ENCODE results near the gene CTSF.
A peak's percentile ranks its signal among the peaks of the same experiment; 100 is the strongest.
"Not testable (repeated sequence)": the region's sequence is repeated elsewhere in the genome, so short reads cannot be mapped to it uniquely, and the experiment has no call there.

The CTSF gene

DNA sequence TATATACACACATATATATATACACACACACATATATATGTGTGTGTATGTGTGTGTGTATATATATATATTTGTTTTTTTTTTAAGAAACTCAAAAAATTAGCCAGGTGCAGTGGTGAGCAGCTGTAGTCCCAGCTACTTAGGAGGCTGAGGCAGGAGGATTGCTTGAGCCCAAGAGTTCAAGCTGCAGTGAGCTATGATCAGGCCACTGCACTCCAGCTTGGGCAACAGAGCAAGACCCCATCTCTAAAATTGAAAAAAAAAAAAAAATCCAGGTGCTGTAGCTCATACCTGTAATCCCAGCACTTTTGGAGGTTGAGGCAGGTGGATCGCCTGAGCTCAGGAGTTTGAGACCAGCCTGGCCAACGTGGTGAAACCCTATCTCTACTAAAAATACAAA lies 20.9 kb upstream of the CTSF start:
- DNase-seq = not testable (repeated sequence)

DNA sequence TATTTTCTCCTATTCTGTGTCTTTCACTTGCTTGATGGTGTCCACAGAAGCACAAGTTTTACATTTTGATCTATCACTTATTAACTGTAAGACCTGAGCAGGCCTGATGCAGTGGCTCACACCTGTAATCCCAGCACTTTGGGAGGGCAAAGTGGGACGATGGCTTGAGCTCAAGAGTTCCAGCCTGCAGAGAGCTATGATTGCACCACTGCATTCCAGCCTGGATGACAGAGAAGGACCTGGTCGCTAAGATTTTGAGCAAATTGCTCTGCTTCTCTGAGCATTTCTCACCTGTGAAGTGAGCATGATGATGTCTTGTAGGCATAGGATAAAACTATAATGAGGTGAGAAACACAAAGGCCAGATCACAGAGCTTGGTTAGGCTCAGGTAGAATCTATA lies 17.7 kb upstream of the CTSF start:
- DNase-seq = no peak

DNA sequence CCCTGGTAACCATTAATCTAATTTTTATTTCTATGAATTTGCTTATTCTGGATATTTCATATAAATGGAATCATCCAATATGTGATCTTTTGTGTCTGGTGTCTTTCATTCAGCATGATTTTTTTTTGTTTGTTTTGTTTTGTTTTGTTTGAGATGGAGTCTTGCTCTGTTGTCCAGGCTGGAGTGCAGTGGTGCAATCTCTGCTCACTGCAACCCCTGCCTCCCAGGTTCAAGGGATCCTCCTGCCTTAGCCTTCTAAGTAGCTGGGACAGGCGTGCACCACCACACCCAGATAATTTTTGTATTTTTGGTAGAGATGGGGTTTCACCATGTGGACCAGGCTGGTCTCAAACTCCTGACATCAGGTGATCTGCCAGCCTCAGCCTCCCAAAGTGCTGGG lies 17.0 kb upstream of the CTSF start:
- DNase-seq = not testable (repeated sequence)

DNA sequence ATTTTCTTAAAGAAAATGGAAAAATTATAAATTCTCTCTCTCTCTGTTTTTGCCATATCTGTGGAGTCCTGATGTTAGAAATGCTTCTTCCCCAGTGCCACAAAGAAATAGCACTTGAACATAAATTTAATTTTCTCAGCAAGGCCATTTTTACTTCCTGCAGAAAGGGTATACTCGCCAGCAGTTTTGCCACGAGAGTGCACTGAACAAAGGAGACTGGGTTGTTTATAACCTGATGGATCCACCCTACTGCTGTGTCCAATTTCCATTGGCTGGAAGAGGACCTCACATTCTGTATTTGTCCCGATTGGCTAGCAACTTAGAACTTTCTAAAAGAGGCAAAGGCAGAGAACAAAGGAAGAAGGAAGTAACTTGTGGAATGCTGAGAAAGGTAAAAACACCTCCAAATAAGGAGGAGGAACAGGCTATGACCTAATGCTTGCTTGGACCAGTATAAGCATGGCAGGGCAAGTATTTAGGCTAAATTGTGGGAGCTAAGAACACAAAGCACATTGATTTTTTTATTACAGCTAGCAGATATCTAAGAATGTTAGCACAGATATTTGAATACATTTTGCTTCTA lies 14.2 kb upstream of the CTSF start:
- DNase-seq = not testable (repeated sequence)

DNA sequence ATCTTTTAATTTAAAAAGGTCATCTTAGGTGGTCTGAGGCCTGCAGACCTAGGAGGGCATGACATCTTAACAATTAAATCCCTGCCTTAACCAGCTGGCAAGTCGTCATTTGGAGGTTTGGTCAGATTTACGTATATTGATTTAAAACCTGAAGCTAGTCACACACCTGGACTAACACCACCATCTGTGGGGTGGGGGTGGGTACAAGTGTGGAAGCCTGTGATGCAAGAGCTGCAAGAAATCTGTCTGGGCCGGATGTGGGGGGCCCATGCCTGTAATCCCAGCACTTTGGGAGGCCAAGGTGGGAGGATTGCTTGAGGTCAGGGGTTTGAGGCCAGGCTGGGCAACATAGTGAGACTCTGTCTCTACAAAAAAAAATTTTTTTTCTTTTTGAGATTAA lies 12.9 kb upstream of the CTSF start:
- DNase-seq = no peak

DNA sequence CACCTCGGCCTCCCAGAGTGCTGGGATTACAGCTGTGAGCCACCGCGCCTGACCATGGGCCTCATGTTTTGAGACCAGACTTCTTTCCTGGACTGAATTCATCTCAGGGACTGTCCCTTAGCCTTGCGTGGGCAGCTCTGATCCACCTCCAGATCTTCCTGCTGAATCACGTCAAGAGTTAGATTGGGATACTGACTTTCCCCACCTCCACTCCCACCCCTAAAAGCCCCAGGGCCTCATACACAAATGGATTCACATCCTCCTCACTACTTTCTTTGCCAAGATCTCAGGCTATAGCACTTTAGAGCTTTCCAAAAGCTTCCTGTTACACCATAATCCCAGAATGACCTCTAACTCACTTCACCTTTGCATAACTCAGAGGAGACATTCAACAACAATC lies 12.4 kb upstream of the CTSF start:
- no peak for DNase-seq

DNA sequence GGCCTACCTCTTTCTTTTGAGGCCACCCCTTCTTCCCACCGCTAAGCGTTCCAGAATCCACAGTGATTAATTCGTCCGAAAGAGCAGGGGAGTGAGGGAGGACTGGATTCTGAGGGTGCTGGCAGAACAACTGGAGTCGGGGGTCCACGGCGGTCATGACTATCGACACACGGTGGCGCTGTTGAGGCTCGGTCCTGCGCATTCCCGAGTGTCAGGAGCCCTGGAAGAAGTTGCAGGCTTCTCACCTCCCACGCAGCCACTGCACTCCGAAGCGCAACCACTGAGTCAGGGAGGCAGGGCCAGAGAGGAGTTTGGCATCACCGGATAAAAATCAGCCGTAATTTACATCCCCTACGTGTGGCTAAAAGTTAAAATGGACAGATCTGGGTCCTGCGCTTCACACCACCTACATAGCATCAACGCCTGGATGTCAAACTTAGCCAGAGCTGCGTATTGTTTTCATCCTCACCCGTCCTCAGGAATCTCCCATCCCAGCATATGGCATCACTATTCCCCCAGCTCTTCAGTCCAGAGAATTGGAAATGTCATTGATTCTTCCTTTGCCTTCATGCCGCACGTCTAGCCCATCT lies 10.7 kb upstream of the CTSF start:
- peak; percentile 48 for DNase-seq

DNA sequence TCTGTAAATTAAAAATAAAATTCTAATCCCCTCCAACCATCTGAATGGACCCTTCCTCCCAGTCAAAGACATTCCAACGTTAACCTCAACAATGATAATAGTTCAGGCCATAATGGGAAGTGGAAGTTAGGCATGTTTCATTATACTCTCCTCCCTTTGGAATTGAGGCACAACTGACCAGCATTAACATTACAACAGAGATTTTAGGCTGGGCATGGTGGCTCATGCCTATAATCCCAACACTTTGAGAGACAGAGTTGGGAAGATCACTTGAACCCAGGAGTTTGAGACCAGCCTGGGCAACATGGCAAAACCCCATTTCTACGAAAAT lies 2.4 kb upstream of the CTSF start:
- no peak for DNase-seq

DNA sequence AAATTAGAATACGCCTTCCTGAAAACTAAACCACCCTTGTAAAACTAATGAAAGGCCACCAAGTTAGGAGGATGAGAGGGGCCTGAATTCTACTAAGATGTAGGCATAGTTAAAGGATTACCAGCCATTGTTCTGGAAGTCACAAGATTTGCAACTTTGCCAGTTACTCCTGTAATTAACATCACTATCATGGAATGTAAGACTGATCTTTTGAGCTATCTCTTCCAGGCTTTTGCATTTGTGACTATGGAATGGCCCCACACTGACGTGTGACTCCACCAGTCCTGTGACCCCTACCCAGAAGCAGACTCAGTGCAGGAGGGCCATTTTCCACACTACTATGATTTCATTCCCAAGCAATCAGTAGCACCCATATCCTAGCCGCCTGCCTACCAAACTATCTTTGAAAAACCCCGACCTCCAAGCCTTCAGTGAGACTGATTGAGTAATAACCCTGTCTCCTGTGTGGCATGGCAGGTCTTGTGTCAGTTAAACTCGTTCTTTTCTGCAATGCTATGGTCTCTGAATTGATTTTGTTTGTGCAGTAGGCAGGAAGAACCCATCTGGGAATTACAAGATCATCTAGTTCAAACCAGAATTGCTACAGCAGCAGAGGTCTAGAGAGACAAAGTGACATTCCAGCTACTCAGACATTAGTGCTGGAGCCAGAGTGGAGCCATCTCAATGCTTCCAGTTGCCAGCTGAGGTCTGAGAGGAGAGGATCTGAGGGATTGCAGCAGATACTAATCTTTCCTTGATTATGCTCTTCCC lies 1.9 kb upstream of the CTSF start:
- no peak for DNase-seq

DNA sequence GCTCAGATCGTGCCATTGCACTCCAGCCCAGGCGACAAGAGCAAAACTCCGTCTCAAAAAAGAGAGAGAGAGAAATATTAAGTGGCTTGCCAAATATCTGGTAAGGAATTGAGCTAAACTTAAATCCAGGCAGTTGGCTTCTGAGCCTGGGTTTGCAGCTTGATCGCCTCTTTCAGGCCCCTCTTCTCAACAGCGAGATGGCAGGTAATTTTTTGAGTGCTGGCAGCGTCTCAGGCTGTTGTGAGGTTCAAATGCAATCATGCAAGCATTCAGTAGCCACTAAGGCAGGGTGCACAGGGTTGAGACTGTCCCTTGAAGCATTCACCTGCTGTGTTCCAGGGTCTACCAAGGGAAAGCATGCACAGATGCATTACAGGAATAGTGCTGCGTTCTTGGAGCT lies 670 bp upstream of the CTSF start:
- DNase-seq = no peak

DNA sequence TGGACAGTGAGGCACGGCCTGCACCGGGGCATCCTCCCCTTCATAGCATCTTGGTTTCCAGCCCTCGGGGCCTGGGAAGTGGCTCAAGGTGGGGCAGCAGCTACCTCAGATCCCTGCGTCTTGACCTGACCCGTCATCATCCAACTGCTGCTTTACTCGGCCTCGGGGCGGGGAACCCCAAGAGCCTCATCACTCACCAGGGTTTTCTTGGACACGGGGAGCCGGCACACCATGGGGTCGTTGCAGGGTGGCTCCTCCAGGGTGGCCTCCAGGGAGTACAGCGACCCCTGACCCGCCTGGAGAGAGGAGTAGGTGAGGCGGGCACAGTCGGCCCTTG lies 651 bp downstream of the CTSF start:
- no peak for DNase-seq

DNA sequence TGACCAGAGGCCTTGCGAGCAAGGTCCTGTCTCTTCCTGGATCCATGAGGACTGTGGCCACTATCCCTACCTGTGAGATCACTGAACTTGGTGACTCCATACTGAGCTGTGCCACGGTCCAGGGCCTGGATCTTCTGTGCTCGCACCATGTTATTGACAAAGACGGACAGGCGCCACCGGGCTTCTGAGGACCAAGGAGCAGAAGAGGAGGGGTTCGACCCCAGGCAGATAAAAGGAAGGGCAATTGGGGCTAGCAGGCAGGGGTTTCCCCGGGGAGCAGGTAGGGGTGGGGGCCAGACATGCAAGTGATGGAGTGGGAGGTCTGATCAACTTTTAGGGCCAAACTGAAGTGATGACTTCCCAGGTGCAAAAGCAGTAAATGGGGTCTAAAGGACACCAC lies 2.2 kb downstream of the CTSF start:
- DNase-seq = no peak

DNA sequence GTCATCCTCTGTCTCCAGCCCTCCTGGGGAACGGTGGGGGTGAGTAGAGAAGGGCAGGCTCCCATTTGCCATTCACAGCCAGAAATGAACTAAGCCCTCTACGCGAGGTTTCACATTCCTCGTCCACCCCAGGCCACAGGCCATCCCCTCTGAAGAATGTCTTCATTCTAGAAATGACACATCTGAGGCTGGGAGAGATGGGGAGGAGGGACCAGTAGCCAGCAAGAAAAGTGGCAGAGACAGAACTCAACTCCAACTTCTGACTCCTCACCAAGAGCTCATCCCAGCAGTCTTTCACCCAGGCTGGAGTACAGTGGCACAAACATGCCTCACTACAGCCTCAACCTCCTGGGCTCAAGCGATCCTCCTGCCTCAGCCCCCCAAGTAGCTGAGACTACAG lies 3.4 kb downstream of the CTSF start:
- no peak for DNase-seq

DNA sequence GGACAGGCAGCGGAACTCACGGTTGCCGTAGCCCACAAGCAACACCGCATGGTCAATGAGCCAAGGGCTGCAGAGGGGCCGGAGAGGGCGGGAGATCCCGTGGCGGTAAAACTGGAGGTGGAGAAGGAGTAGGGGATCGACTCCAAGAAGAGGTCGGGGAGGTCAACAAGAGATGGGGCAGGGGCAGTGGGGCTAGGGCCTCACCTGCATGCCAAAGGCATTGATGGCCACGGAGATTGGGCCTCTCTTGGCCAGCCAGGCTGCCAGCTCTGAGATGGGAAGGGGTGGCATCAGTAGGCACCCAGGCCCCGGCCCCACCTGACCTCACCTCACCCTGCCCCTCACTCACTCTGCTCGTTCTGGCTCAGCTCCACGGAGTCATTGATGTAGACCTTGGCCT lies 3.9 kb downstream of the CTSF start:
- DNase-seq = no peak

DNA sequence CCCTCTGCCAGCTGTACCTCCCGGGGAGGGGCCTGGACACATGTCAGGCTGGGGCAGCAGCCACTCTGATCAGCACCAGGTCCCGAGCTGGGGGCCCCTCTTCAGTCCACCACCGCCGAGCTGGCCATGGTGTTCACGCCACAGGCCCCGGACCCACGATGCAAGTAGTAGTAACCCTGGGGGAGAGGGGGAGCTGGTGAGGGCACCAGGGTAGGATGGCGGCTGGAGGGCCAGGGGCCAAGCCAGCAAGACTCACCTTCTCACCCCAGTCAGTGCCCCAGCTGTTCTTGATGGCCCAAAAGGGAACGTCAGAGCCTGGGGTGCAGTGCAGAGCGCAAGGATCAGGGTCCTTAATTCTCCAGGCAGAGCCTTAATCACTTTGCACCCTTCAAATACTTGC lies 4.6 kb downstream of the CTSF start:
- DNase-seq = no peak

DNA sequence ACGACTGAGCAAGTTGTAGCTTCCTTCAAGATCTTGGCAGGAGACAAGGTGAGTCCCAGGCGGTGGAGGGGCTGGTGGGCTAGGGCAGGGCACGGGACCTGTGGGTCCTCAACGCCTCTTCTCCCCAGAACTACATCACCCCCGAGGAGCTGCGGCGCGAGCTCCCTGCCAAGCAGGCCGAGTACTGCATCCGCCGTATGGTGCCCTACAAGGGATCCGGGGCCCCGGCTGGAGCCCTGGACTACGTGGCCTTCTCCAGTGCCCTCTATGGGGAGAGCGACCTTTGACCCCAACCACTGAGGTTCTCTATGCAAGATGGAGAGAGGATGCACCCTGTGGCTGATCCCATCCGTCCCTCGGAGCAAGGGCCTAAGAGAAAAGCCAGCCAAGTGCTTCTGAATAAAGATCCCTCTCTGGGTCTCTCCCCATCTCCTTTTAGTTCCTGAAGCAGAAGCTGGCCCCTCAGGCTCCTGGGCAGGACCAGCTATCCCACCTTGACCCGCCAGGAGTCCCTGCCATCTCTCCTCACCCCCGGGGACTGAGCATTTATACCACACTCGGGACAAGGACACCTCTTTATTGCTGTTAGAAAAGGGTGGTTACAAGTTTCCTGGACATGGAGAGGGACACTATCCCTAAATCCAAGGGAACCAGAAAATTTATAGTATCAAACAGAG lies 5.4 kb downstream of the CTSF start:
- DNase-seq = no peak

DNA sequence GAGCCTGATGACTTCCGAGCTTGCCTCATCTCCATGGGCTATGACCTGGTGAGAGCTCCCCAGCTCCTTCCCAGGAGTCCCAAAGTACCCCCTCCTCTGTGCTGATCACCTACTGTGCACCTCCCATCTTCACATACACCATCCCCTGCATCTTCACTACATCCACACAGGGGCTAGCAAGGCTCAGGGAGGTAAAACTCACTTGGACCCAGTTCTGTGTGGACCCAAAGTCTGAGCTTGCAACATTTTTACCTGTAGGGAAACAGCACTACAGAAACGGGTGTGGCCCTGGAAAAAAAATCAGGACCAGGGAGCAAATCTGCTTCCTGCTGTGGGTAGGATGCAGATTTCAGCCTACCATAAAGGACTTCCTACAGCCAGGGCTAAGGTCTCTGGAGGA lies 6.1 kb downstream of the CTSF start:
- no peak for DNase-seq

DNA sequence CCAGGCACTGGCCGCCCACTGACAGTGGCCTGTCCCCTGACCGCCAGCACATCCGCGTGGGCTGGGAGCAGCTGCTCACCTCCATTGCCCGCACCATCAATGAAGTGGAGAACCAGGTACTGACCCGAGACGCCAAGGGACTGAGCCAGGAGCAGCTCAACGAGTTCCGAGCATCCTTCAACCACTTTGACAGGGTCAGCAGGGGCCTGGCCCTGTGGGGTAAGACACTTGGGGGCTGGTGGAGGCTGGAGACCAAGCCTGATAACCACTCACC lies 6.5 kb downstream of the CTSF start:
- no peak for DNase-seq

DNA sequence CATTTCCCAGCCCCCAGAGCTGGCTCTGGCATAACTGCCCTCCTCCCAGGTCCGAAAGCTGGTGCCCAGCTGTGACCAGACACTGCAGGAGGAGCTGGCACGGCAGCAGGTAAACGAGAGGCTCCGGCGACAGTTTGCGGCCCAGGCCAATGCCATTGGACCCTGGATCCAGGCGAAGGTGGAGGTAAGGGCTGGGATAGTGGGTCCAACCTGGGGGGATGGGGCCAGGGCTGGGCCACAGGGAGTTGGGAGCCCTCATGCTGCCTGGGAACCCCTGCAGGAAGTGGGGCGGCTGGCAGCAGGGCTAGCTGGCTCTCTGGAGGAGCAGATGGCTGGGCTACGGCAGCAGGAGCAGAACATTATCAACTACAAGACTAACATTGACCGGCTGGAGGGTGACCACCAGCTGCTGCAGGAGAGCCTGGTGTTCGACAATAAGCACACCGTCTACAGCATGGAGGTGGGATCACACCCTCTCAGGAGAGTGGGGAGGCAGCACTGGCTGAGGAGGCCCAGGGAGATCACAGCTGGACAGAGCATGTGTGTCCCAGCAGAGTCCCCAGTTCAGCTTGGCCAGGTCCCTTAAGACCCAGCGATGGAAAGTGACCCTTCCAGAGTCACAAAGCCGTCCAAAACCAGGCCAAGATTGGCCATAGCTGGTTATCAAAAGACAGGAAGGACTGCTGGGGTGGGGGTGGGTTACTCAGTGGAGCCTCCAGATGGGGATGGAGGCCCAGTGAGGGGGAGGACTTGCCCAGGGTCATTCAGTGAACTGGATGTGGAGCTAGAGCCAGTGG lies 7.0 kb downstream of the CTSF start:
- no peak for DNase-seq

DNA sequence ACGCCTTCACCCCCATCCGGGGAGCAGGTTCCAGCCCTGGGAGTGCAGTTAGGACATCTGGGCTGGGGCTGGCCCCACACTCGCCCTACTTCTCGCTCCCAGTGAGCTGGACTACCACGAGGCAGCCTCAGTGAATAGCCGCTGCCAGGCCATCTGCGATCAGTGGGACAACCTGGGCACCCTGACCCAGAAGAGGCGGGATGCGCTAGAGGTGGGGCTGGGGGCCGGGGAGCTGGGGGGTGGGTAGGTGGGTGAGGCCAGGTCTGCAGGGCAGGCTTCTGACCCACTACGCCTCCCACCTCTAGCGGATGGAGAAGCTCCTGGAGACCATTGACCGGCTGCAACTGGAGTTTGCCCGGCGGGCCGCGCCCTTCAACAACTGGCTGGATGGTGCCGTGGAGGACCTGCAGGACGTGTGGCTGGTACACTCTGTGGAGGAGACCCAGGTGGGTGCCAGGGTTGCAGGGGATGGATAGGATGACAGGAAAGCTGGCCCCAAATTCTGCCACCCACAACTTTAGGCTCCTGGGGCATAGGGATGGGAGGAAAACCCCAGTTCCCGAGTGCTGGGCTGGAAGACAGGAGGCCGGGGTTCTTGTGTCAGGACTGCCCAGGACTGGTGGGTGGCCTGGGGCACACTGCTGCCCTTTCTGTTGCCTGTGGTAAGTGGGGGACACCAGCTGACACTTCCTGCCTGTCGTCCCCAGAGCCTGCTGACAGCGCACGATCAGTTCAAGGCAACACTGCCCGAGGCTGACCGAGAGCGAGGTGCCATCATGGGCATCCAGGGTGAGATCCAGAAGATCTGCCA lies 8.3 kb downstream of the CTSF start:
- no peak for DNase-seq

DNA sequence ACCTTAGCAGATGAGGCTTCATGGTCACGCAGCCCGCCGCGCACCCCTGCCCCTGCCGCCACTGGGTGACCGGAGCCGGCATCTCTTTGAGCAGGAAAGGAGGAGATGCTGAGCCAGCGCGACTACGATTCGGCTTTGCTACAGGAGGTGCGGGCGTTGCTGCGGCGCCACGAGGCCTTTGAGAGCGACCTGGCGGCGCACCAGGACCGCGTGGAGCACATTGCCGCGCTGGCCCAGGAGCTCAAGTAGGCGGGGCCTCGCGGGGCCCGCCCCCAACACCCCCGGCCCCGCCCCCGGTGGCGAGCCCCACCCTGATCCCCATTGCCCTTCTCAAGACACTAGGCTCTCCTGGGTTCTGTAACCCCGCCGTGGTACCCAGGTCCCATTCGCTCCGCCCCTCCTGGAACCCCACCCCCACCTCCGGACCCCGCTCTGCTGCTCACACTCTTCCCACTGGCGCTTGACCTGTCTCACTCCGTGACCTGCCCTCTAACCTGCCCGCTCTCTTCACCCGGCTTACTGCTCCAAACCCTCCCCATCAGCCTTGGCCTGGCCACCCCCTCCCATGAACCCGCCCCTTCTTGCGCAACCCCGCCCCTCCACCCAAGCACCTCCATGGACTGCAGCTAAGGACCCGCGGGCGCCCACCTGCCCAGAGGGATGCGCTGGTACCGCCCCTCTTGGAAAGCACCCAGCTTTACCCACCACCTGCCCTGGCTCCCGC lies 9.1 kb downstream of the CTSF start:
- DNase-seq = no peak

DNA sequence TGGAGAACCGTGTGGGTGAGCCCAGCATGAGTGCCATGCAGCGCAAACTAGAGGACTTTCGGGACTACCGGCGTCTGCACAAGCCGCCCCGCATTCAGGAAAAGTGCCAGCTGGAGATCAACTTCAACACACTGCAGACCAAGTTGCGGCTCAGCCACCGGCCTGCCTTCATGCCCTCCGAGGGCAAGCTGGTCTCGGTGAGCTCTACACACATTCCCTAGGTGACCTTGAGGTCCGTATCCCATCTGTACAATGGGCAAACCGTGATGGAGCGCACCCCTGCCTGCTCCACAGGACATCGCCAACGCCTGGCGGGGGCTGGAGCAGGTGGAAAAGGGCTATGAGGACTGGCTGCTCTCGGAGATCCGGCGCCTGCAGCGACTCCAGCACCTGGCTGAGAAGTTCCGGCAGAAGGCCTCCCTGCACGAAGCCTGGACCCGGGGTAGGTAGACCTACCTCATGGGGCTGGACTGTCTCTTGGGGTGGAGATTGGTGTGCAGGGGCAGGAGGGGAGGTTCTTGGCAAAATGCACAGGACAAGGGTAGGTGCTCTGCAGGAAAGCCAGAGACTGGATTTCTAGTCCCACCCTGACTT lies 10.6 kb downstream of the CTSF start:
- DNase-seq = no peak
